Pulmonary artery endothelial cell (primary cell): Measurements from ENCODE around the gene WNK2. TPM values are rescaled to one million over a fixed set of nuclear protein-coding genes. Genes with fewer than 3 reads are reported as not detected.

Source experiments
- DNase-seq: peaks from one replicate; pipeline ENCODE4 v3.0.0-alpha.2; 2011; ENCODE audit warnings: low read depth, low spot score
- total RNA-seq: library from RNA; depleted of rRNA; stranded (reverse); fragments of >200 nt; gene quantifications from 2 replicates; pipeline ENCODE4 v1.2.3, GENCODE V29; 2014

The WNK2 gene
- total RNA-seq, 1 donor from 2014 or later, result not detected

GRCh38 chr9:93198838-93199625 is 15.1 kb downstream of the WNK2 start:
- DNase-seq, result no peak

DNA sequence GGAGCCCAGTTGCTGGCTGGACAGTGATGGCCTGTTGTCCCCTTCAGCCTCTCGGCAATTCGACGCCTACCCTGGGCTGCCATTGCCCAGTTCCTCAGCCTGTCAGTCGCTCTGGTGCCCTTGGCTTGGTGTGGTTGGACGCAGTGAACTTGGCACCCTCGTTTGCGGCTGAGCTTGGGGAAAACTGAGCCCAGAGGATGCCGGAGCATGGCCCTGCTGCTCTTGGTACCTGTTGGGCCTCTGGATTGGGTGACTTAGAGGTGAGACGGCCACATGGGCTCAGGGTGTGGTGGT is 16.5 kb downstream of the WNK2 start:
- DNase-seq, result no peak

- no peak for DNase-seq
Measured at GRCh38 chr9:93200989-93201334, 17.0 kb downstream of the WNK2 start.

DNA sequence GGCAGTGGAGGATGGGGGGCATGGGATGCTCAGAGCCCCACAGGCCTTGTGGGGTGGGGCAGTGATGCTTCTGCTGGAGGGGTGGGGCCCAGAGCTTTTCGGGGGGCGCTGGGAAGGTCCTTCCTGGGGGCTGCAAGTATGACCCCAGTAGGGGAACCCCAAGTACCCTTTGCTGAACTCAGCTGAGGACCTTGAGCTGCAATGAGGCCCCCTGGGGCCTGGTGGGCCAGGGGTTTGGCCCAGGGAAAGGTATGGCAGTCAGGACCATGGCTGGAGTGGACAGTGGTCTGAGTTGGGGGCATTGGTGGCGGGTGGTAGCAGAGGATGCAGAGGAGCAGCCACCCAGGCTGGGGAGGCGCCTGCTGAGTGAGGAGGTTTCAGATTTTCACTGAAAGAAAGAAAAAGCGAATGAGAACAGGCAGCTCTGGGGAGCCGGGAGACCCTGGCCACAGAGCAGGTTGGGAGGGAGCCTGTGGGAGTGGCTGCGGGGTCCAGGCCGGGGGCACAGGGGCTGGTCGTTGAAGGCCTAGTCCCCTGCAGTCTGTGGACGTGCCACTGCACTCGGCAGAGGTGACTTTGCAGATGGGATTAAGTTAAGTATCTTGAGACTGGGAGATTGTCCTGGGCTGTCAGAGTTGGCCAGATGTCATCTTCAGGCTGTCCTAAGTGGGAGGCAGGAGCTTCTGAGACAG is 19.2 kb downstream of the WNK2 start:
- DNase-seq, result no peak

GRCh38 chr9:93203718-93204469 is 20.0 kb downstream of the WNK2 start:
- no peak for DNase-seq

DNA sequence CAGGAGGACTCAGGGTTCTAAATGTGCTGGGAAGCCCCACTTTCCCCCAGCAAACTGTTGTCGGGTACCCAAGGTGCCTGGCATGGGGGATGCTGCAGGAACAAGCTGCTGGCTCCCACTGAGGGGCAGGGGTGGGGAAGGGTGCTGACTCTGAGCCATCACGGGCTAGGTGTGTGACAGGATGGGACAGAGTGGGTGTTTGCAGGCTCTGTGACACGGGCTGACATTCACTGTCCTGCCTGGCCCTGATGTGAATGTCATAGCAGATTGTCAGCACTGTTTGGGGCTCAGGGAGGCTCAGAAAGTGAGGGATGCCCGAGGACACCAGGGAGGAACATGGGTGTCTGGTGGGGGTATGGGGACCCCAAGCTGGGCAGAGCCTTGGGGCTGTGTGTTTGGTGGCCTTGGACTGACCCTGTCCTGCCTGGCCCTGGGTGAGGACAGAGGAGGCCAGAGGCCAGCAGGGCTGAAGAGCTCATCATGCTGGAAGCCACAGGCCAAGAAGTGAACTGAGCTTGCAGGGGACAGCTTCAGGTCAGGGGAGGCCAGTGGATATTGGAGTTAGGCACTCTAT is 20.6 kb downstream of the WNK2 start:
- no peak for DNase-seq

DNA sequence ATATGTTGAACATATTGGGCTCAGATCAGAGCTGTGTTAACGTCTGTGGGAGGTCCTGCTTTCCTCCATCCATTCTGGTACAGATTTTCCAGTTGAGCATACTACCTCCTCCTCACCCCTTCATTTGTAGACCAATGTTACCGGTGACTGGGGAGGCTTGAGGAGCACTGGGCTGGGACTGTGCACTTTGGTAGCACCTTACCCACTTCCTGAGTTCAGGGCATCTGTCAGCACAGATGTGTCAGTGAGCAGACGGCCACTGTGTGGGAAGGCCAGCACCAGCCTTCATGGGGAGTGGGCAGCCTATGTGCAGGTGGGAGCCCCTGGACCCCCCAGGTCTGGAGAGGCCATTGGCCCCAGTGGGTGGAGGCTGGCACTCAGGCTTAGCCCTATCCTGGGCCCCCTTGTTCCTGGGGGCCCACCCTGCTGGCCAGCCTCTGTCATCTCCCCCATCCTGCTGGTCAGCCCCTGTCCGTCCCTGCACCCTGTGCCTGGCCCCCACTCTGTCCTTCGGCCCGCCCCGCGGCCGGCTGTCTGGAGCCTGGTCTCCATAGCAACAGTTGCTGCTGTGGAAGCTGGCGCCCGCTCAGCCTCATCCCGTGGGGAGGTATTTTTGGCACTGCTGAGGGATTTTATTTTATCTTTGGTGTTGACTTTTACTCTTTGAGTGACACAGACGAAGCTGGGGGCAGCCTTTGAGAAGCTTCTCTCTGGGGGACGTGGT is 21.3 kb downstream of the WNK2 start:
- DNase-seq, result no peak

- DNase-seq, result no peak
Measured at GRCh38 chr9:93205896-93206575, 22.1 kb downstream of the WNK2 start.

DNA sequence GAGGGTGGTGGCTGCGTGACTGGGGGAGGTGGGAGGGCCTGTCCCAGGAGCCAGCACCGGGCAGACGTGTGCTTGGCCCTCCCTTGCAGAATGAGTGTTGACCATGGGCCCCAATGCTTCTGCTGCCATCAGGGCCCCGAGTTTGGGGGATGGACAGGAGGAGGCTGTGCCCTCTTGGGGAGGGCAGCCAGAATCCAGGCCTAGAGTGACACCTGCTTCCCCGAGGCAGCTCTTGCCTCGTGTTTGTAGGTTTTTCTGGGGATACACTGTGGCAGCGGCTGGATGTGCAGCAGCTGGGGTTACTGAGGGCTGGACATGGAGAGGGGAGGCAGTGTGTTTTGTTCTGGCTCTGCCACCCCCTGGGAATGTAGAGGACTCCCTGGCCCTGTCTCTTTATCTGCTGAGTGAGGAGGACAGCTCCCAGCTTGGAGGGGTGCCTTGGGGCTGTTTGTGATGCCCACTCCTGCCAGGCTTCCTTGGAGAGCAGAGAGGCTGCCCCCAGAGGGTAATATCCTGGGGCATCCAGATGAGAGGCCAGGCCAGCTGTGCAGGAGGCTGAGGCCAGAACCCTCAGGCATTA is 22.7 kb downstream of the WNK2 start:
- no peak for DNase-seq

- no peak for DNase-seq
Measured at GRCh38 chr9:93207326-93207814, 23.4 kb downstream of the WNK2 start.

GRCh38 chr9:93207860-93208734 is 24.2 kb downstream of the WNK2 start:
- DNase-seq, result no peak

- DNase-seq, result no peak
Measured at GRCh38 chr9:93209097-93209496, 25.2 kb downstream of the WNK2 start.

- DNase-seq, result no peak
Measured at GRCh38 chr9:93209576-93210323, 25.8 kb downstream of the WNK2 start.

DNA sequence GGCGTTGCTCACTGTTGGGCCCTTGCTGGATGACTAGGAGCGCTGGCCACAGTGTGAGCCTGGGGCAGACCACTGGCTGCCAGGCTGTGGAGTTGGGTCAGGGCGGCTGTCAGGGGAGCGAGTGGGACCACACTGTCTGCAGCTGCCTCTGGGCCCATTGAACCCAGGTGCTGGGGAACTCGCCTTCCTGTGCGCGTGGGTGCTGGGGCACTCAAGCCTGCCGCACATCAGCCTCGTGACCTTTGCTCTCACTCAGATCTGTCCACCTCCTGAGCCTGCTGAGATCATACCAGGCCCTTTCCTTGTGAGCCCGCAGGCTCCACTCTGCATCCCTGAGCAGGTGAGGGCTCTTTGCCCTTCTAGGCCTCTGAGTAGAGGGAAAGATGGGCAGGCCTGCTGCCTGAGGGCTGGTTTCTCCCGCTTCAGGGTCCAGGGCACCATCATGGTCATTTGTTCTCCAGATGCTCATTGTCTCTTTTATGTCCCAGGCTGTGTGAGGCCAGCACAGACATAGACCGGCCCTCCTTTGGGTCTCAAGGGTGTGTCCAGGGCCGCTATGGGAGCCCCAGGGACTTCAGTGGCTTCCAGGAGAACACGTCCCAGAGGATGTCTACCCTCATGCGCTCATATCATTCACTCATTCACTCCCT is 26.5 kb downstream of the WNK2 start:
- no peak for DNase-seq

DNA sequence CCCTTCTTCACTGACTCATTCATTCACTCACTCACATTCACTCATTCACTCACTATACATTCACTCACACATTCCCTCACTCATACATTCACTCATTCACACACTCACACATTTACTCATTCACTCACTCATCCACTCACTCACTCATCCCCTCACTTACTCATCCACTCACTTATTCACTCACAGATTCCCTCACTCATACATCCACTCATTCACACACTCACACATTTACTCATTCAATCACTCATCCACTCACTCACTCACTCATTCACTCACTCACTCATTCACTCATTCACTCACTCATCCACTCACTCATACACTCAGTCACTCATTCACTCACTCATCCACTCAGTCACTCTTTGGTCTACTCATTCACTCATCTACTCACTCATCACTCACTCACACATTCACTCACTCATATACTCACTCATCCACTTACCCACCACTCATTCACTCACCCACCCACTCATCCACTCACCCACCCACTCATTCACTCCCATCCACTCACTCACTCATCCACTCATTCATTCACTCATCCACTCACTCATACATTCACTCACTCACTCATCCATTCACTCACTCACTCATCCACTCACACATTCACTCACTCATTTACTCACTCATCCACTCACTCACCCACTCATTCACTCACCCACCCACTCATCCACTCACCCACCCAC is 27.2 kb downstream of the WNK2 start:
- DNase-seq, result no peak

DNA sequence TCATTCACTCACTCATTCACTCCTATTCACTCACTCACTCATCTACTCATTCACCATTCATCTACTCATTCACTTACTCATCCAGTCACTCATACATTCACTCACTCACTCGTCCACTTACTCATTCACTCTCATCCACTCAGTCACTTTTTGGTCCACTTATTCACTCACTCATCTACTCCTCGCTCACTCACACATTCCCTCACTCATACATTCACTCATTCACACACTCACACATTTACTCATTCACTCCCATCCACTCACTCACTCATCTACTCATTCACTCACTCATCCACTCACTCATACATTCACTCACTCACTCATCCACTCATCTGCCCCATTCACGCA is 27.7 kb downstream of the WNK2 start:
- DNase-seq, result no peak

GRCh38 chr9:93212409-93212808 is 28.5 kb downstream of the WNK2 start:
- DNase-seq, result no peak

- DNase-seq, result no peak
Measured at GRCh38 chr9:93216073-93216365, 32.1 kb downstream of the WNK2 start.
